Astrocyte (in vitro differentiated cells and primary cell): ENCODE results near the gene HMGCS2.

Experiments used
- CTCF ChIP-seq: IDR thresholded peaks from 2 replicates; pipeline ENCODE4 v1.5.1; 2011; ENCODE audit warnings: low read depth, mild to moderate bottlenecking, inconsistent platforms, low read length, moderate library complexity; ENCODE audit not compliant: insufficient read depth
- EZH2 ChIP-seq: IDR thresholded peaks from 2 replicates; pipeline ENCODE4 v1.6.1; 2012; ENCODE audit warnings: mild to moderate bottlenecking, low read length, inconsistent platforms; ENCODE audit not compliant: insufficient read depth

GRCh38 chr1:119811387-119811786 lies 42.7 kb upstream of the HMGCS2 start, which contains the start of gene REG4:
- TF ChIP-seq CTCF (no peak), EZH2 (no peak)
